Caco-2 (cell line): ENCODE measurements around the gene DOLK. TPM values are rescaled to one million over a fixed set of nuclear protein-coding genes. Genes with fewer than 3 reads are reported as not detected.

ENCODE experiments used
- BruUV-seq: library from RNA; stranded (reverse); fragments of 400-500 nt; replicated peaks from 2 replicates; lab custom pipeline; 2021; lab: Mats Ljungman, UMichigan
- CTCF ChIA-PET: fragments of 300-600 bp; sonication (Branson Sonifier 250); formaldehyde crosslinking; loops from one replicate; lab custom pipeline; 2022; ENCODE audit warnings: antibody characterized with exemption; lab: Charles Lee
- POLR2A ChIA-PET: fragments of 300-600 bp; sonication (Branson Sonifier 250); formaldehyde crosslinking; loops from one replicate; lab custom pipeline; 2022; ENCODE audit warnings: antibody characterized with exemption; lab: Charles Lee
- DNase-seq, 2 experiments: peaks; one replicate each; pipeline versions ENCODE4 v3.0.0 to v3.0.0-alpha.2; 2020 to 2022
- H3K27me3 ChIP-seq: replicated peaks from 2 replicates; pipeline ENCODE4 v1.6.0; 2011; ENCODE audit warnings: low read length; ENCODE audit not compliant: control insufficient read depth, insufficient read depth
- H3K36me3 ChIP-seq: 2 replicates; pipeline ENCODE4 v1.5.1; 2011; ENCODE audit warnings: low read length; ENCODE audit not compliant: control insufficient read depth, insufficient read depth
- H3K4me1 ChIP-seq: fragments of 250-450 bp; sonication (Bioruptor Pico); 2 replicates; pipeline ENCODE4 v1.5.1; 2020; ENCODE audit warnings: mild to moderate bottlenecking
- H3K4me3 ChIP-seq: 2 replicates; pipeline ENCODE4 v1.5.1; 2011; ENCODE audit warnings: low read depth, mild to moderate bottlenecking, control low read depth, low read length
- H3K9me3 ChIP-seq: fragments of 250-450 bp; sonication (Bioruptor Pico); 2 replicates; pipeline ENCODE4 v1.5.1; 2020; ENCODE audit warnings: mild to moderate bottlenecking, moderate library complexity
- H3K27ac Mint-ChIP-seq: one replicate; pipeline ENCODE4 v1.8.0; 2022; ENCODE audit warnings: mixed read lengths; ENCODE audit not compliant: unreplicated experiment
- H3K27me3 Mint-ChIP-seq: one replicate; pipeline ENCODE4 v1.8.0; 2022; ENCODE audit warnings: mixed read lengths; ENCODE audit not compliant: insufficient read depth, unreplicated experiment
- H3K36me3 Mint-ChIP-seq: one replicate; pipeline ENCODE4 v1.8.0; 2022; ENCODE audit warnings: mild to moderate bottlenecking, mixed read lengths; ENCODE audit not compliant: insufficient read depth, unreplicated experiment
- H3K4me1 Mint-ChIP-seq: one replicate; pipeline ENCODE4 v1.8.0; 2022; ENCODE audit warnings: low read depth, mixed read lengths; ENCODE audit not compliant: unreplicated experiment
- H3K4me3 Mint-ChIP-seq: one replicate; pipeline ENCODE4 v1.8.0; 2022; ENCODE audit warnings: mild to moderate bottlenecking, moderate library complexity, mixed read lengths; ENCODE audit not compliant: unreplicated experiment
- H3K9me3 Mint-ChIP-seq: one replicate; pipeline ENCODE4 v1.8.0; 2022; ENCODE audit warnings: mixed read lengths; ENCODE audit not compliant: unreplicated experiment
- intact Hi-C: fragments of 100-400 bp; cut with micrococcal nuclease; formaldehyde crosslinking; loops from one replicate; pipeline ENCODE4 v1.10.0; 2022; ENCODE audit not compliant: unreplicated experiment
- total RNA-seq: library from RNA; stranded (reverse); gene quantifications from 2 replicates; pipeline ENCODE4 v1.2.3, GENCODE V29; 2022
- TF ChIP-seq, protein P1 (sequence below), 2 experiments: fragments of 200-600 bp in 1 of 2; IDR thresholded peaks; 1 replicate in 1 of 2; 2 replicates in 1 of 2; pipeline versions ENCODE4 v1.5.1 to v1.8.0; 2011 to 2022; ENCODE audit warnings: antibody characterized with exemption in 1 of 2, control low read depth in 1 of 2, inconsistent platforms in 1 of 2, low read depth in 1 of 2, low read length in 1 of 2, mild to moderate bottlenecking in 1 of 2, moderate library complexity in 1 of 2; ENCODE audit not compliant: insufficient read depth in 1 of 2, severe bottlenecking in 1 of 2, unreplicated experiment in 1 of 2

Gene DOLK
- total RNA-seq, 1 experiment from 2014 or later: 27.2 TPM

DNA sequence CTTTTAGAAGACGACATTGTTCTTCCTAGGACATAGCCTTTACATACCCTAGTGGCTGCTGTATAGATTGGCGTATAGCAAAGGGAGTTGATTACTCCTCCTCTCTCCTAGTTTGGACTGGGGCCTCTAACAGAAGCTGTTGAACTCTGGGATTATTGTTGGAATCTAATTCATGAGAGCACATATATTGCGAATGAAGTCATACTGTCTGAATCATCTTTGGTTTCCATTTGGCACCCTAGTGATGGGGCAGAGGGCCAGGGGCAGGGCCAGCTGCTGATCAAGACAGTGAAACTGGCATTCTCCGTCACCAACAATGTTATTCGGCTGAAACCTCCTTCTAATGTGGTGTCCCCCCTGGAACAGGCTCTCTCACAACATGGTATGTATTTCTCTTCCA is 40.4 kb upstream of the DOLK start:
- no peak overlapping the region for H3K4me3 ChIP-seq
- POLR2A ChIA-PET: no interaction called here
- Mint-ChIP-seq H3K36me3 (peaks cover 80% of the 10 kb centered on the region), H3K4me1 (no peaks in the 10 kb centered on the region), H3K27ac (no peak overlapping the region), H3K9me3 (no peaks in the 10 kb centered on the region), H3K4me3 (no peak overlapping the region), H3K27me3 (no peaks in the 10 kb centered on the region)
- no TSS peak for BruUV-seq
- no peak for DNase-seq
- no peaks in the 10 kb centered on the region for H3K27me3 ChIP-seq
- CTCF ChIA-PET: no interaction called here
- H3K4me1 ChIP-seq: no peaks in the 10 kb centered on the region
- H3K36me3 ChIP-seq: peaks cover 3% of the 10 kb centered on the region; the same call in 1 of the 2 replicates
- intact Hi-C loops: no loop called here
- TF ChIP-seq, protein P1, sequence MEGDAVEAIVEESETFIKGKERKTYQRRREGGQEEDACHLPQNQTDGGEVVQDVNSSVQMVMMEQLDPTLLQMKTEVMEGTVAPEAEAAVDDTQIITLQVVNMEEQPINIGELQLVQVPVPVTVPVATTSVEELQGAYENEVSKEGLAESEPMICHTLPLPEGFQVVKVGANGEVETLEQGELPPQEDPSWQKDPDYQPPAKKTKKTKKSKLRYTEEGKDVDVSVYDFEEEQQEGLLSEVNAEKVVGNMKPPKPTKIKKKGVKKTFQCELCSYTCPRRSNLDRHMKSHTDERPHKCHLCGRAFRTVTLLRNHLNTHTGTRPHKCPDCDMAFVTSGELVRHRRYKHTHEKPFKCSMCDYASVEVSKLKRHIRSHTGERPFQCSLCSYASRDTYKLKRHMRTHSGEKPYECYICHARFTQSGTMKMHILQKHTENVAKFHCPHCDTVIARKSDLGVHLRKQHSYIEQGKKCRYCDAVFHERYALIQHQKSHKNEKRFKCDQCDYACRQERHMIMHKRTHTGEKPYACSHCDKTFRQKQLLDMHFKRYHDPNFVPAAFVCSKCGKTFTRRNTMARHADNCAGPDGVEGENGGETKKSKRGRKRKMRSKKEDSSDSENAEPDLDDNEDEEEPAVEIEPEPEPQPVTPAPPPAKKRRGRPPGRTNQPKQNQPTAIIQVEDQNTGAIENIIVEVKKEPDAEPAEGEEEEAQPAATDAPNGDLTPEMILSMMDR (IDR thresholded peaks at IDR 0.05; ENCODE audit: insufficient read depth in 1 of 2, low read depth in 1 of 2, low read length in 1 of 2, severe bottlenecking in 1 of 2, unreplicated experiment in 1 of 2): no peak
- H3K9me3 ChIP-seq: no peaks in the 10 kb centered on the region

DNA sequence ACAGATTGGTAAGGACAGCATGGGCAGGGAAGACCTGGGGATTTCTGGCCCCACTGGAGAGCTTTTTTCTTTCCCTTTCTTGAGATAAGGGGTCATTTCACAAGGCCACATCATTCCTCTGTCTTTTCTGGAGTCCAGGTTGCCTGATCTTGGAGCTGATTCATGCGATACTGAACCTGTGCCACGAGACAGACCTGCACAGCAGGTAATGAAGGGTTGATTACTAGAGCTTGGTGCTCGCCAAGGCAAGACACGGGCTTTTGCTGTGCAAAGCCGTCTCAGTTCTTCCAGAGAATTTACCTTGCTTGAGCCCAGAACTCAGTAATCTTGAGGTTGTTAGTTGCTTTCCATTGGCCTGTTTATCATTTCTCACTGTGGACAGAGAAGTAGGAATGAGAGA is 39.3 kb upstream of the DOLK start:
- TF ChIP-seq, protein P1 (IDR thresholded peaks at IDR 0.05; ENCODE audit: insufficient read depth in 1 of 2, low read depth in 1 of 2, low read length in 1 of 2, severe bottlenecking in 1 of 2, unreplicated experiment in 1 of 2): no peak
- H3K4me1 Mint-ChIP-seq: no peaks in the 10 kb centered on the region
- H3K36me3 Mint-ChIP-seq: peaks cover 81% of the 10 kb centered on the region
- Histone ChIP-seq H3K4me1 (no peaks in the 10 kb centered on the region), H3K27me3 (no peaks in the 10 kb centered on the region), H3K4me3 (no peak overlapping the region), H3K9me3 (no peaks in the 10 kb centered on the region), H3K36me3 (peaks cover 3% of the 10 kb centered on the region; the same call in 1 of the 2 replicates)
- no peak overlapping the region for H3K4me3 Mint-ChIP-seq
- no peaks in the 10 kb centered on the region for H3K27me3 Mint-ChIP-seq
- POLR2A ChIA-PET: no interaction called here
- DNase-seq: no peak
- CTCF ChIA-PET: no interaction called here
- intact Hi-C loops: no loop called here
- H3K27ac Mint-ChIP-seq: no peak overlapping the region
- no peaks in the 10 kb centered on the region for H3K9me3 Mint-ChIP-seq
- BruUV-seq: no TSS peak

DNA sequence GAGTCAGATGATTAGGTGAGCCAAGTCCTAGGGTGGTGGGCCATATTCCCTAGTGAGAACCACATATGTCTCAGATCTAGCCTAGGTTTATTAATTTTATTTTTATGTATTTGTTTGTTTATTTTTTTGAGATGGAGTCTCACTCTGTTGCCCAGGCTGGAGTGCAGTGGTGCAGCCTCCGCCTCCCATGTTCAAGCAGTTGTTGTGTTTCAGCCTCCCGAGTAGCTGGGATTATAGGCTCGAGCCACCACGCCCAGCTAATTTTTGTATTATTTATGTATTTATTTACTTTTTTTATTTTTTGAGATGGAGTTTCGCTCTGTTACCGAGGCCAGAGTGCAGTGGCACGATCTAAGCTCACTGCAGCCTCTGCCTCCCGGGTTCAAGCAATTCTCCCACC is 36.1 kb upstream of the DOLK start:
- no TSS peak for BruUV-seq
- CTCF ChIA-PET: no interaction called here
- H3K4me1 Mint-ChIP-seq: no peaks in the 10 kb centered on the region

More for the DNA sequence above, 36.1 kb upstream of the DOLK start:
- Mint-ChIP-seq H3K36me3 (peaks cover 93% of the 10 kb centered on the region), H3K27me3 (no peaks in the 10 kb centered on the region), H3K9me3 (no peaks in the 10 kb centered on the region), H3K27ac (no peak overlapping the region), H3K4me3 (no peak overlapping the region)
- no peaks in the 10 kb centered on the region for H3K9me3 ChIP-seq
- no peak overlapping the region for H3K4me3 ChIP-seq
- intact Hi-C loops: no loop called here
- TF ChIP-seq, protein P1 (IDR thresholded peaks at IDR 0.05; ENCODE audit: insufficient read depth in 1 of 2, low read depth in 1 of 2, low read length in 1 of 2, severe bottlenecking in 1 of 2, unreplicated experiment in 1 of 2): no peak
- DNase-seq: no peak
- H3K27me3 ChIP-seq: no peaks in the 10 kb centered on the region
- no peaks in the 10 kb centered on the region for H3K4me1 ChIP-seq
- no peaks in the 10 kb centered on the region; the same call in 1 of the 2 replicates for H3K36me3 ChIP-seq
- POLR2A ChIA-PET: no interaction called here
